Activated B cell treated with CpG ODN at 0.5 μM for 24 hours (primary cell): ENCODE measurements around the gene SOX6. TPM values are rescaled to one million over a fixed set of nuclear protein-coding genes. Genes with fewer than 3 reads are reported as not detected.

Experiments used
- ATAC-seq: fragments of 200-7000 bp; cut with Tn5 transposase; one replicate; pipeline ENCODE4 v1.10.0; 2021; ENCODE audit warnings: low read depth, mild to moderate bottlenecking, moderate library complexity
- CTCF ChIA-PET: fragments of 350-600 bp; sonication (Branson Sonifier 250); formaldehyde crosslinking; loops from one replicate; lab custom pipeline; 2021; ENCODE audit warnings: antibody characterized with exemption; lab: Charles Lee
- POLR2A ChIA-PET: fragments of 350-600 bp; sonication (Branson Sonifier 250); formaldehyde crosslinking; loops from one replicate; lab custom pipeline; 2021; ENCODE audit warnings: antibody characterized with exemption; lab: Charles Lee
- DNase-seq: peaks from one replicate; pipeline ENCODE4 v3.0.0; 2022
- H3K27ac Mint-ChIP-seq: one replicate; pipeline ENCODE4 v1.8.0; 2020; ENCODE audit warnings: mixed read lengths
- H3K27me3 Mint-ChIP-seq: one replicate; pipeline ENCODE4 v1.8.0; 2021; ENCODE audit warnings: mixed read lengths
- H3K36me3 Mint-ChIP-seq: one replicate; pipeline ENCODE4 v1.8.0; 2021; ENCODE audit warnings: low read depth, mixed read lengths
- H3K4me1 Mint-ChIP-seq: one replicate; pipeline ENCODE4 v1.8.0; 2021; ENCODE audit warnings: mixed read lengths
- H3K4me3 Mint-ChIP-seq: one replicate; pipeline ENCODE4 v1.8.0; 2020; ENCODE audit warnings: mild to moderate bottlenecking, mixed read lengths
- H3K9me3 Mint-ChIP-seq: one replicate; pipeline ENCODE4 v1.8.0; 2020; ENCODE audit warnings: mixed read lengths
- intact Hi-C: fragments of 100-400 bp; cut with micrococcal nuclease; formaldehyde crosslinking; loops from one replicate; pipeline ENCODE4 v1.15.1; 2024
- total RNA-seq: library from RNA; stranded (reverse); gene quantifications from 2 replicates; pipeline ENCODE4 v1.2.3, GENCODE V29; 2022
- TF ChIP-seq, protein P1 (sequence below): fragments of 200-600 bp; IDR thresholded peaks from one replicate; pipeline ENCODE4 v1.8.0; 2022; ENCODE audit warnings: antibody characterized with exemption, mild to moderate bottlenecking

The SOX6 gene
- total RNA-seq, 1 donor from 2014 or later, result not detected

DNA sequence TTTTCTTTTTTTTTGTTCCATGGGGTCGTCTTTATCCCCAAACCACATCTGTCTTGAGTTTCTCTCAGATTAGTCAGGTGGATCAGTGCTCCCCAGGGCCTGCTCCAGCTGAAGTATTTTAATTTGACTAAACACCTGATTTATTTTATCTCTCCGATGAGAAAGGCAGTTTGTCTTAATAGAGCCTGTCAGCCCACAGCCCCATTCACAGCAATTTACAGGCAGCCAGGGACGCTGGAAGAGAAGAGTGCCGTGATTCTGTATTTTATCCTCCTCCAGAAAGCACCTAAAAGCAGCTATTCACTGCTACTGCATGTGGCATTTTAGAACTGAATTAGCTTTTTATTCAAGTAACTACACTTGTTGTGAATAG is 164.5 kb downstream of the SOX6 start:
- no peaks in the 10 kb centered on the region for H3K36me3 Mint-ChIP-seq
- intact Hi-C loops, result no loop called here
- CTCF ChIA-PET, result no interaction called here
- H3K4me3 Mint-ChIP-seq, result no peak overlapping the region
- no peaks in the 10 kb centered on the region for H3K9me3 Mint-ChIP-seq
- H3K27ac Mint-ChIP-seq, result no peak overlapping the region
- ATAC-seq (no peak), DNase-seq (no peak)
- POLR2A ChIA-PET, result no interaction called here
- no peaks in the 10 kb centered on the region for H3K4me1 Mint-ChIP-seq
- H3K27me3 Mint-ChIP-seq, result no peaks in the 10 kb centered on the region
- TF ChIP-seq, protein P1, sequence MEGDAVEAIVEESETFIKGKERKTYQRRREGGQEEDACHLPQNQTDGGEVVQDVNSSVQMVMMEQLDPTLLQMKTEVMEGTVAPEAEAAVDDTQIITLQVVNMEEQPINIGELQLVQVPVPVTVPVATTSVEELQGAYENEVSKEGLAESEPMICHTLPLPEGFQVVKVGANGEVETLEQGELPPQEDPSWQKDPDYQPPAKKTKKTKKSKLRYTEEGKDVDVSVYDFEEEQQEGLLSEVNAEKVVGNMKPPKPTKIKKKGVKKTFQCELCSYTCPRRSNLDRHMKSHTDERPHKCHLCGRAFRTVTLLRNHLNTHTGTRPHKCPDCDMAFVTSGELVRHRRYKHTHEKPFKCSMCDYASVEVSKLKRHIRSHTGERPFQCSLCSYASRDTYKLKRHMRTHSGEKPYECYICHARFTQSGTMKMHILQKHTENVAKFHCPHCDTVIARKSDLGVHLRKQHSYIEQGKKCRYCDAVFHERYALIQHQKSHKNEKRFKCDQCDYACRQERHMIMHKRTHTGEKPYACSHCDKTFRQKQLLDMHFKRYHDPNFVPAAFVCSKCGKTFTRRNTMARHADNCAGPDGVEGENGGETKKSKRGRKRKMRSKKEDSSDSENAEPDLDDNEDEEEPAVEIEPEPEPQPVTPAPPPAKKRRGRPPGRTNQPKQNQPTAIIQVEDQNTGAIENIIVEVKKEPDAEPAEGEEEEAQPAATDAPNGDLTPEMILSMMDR, result no peak

DNA sequence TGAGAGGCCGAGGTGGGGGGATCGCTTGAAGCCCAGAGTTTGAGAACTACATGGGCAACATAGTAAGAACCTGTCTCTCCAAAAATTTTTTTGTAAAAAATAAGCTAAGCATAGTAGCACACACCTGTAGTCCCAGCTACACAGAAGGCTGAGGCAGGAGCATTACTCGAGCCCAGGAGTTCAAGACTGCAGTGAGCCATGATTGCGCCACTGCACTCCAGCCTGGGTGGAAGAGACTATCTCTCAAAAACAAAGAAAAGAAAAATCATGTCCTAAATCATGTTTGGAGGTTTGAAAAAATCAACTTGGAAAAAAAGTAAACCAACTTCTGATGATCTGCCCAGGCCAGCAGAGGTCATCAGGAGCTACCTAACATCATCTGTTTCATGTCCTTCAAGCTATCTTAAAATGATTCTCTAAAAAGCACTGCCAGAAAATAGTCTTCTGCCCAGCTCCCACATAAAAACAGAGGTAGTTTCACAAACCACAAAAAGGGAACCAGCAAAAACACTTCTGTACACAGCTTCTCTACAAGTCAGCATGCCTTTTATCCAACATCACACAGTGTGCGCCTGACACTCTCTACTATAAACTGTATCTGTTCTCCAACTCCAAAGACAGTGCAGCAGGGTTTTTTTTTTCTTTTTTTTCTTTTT is 165.0 kb downstream of the SOX6 start:
- no peaks in the 10 kb centered on the region for H3K27me3 Mint-ChIP-seq
- ATAC-seq (no peak), DNase-seq (no peak)
- ChIA-PET POLR2A (no interaction called here), CTCF (no interaction called here)
- no peaks in the 10 kb centered on the region for H3K4me1 Mint-ChIP-seq
- no peak overlapping the region for H3K4me3 Mint-ChIP-seq
- TF ChIP-seq, protein P1, result no peak
- H3K36me3 Mint-ChIP-seq, result no peaks in the 10 kb centered on the region
- H3K9me3 Mint-ChIP-seq, result no peaks in the 10 kb centered on the region
- no peak overlapping the region for H3K27ac Mint-ChIP-seq
- intact Hi-C loops, result no loop called here

DNA sequence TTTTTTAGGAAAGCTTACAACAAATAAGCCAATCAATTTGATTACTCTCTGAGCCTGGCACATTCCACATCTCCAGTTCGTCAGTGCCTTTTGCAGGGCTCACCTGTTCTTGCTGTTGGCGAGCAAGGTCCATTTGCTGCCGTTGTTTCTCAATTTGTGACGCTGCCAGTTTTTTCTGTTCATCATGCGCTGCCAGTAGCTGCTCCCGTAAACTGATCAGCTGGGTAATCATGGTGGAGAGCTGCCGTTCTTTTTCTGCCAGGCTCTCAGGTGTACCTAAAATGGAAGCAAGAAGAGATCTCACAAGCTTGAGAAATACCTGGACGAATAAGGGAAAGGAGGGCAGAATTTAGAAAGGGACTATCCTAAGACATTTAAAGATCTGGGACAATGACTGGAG is 169.7 kb downstream of the SOX6 start:
- no peak overlapping the region for H3K4me3 Mint-ChIP-seq
- no peak for DNase-seq
- TF ChIP-seq, protein P1, result no peak
- H3K4me1 Mint-ChIP-seq, result no peaks in the 10 kb centered on the region
- intact Hi-C loops, result no loop called here
- ChIA-PET POLR2A (no interaction called here), CTCF (no interaction called here)
- H3K27me3 Mint-ChIP-seq, result no peaks in the 10 kb centered on the region
- no peaks in the 10 kb centered on the region for H3K9me3 Mint-ChIP-seq
- ATAC-seq, result no peak
- H3K36me3 Mint-ChIP-seq, result no peaks in the 10 kb centered on the region
- H3K27ac Mint-ChIP-seq, result no peak overlapping the region

DNA sequence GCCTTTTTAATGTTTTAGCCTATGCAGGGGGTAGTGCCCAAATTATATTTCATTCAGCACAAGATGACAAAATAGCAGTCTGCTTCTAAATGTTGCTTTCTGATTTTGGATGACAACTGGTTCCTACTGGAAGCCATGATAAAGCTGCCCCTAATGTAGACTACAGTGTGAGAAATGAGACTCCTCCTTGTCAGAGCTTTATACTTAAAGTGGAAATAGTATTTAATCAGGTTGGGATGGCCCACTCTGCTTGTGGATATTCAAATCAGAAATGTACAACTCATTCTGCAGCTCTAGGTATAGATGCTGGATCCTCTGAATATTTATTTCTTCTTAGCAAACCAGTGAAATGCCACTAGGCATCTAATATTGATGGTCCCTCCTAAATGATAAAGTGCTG is 171.3 kb downstream of the SOX6 start:
- no peaks in the 10 kb centered on the region for H3K36me3 Mint-ChIP-seq
- H3K4me1 Mint-ChIP-seq, result no peaks in the 10 kb centered on the region
- H3K27me3 Mint-ChIP-seq, result no peaks in the 10 kb centered on the region
- no peak for DNase-seq
- no peak overlapping the region for H3K4me3 Mint-ChIP-seq
- TF ChIP-seq, protein P1, result no peak
- no peaks in the 10 kb centered on the region for H3K9me3 Mint-ChIP-seq
- no peak overlapping the region for H3K27ac Mint-ChIP-seq
- ChIA-PET CTCF (no interaction called here), POLR2A (no interaction called here)
- ATAC-seq, result no peak
- intact Hi-C loops, result no loop called here

DNA sequence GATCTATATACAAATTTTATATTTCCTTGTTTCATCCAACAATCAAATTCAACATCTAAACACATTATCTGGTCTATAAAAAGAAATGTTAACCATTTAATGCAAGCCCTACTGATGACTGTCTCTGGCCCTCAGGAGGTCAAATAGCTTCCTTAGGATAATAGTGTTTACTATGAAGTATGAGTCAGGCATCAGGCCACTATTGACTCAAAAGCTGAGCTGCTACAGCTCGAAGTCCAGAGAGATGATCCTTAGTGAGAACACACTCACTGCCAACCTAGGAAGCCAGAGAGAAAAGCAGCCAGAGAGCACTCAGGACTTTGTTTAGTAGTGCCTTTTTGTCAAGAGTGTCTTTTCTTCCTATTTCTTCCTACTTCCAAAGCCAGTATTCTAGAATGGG is 171.8 kb downstream of the SOX6 start:
- no peak for ATAC-seq
- no peak overlapping the region for H3K4me3 Mint-ChIP-seq
- H3K27me3 Mint-ChIP-seq, result no peaks in the 10 kb centered on the region
- no peak for DNase-seq
- H3K4me1 Mint-ChIP-seq, result no peaks in the 10 kb centered on the region
- intact Hi-C loops, result no loop called here
- CTCF ChIA-PET, result no interaction called here
- no peak overlapping the region for H3K27ac Mint-ChIP-seq
- no peaks in the 10 kb centered on the region for H3K36me3 Mint-ChIP-seq
- H3K9me3 Mint-ChIP-seq, result no peaks in the 10 kb centered on the region
- POLR2A ChIA-PET, result no interaction called here
- TF ChIP-seq, protein P1, result no peak
